ENCODE results near the gene DLX3.

DLX3 gene

DNA sequence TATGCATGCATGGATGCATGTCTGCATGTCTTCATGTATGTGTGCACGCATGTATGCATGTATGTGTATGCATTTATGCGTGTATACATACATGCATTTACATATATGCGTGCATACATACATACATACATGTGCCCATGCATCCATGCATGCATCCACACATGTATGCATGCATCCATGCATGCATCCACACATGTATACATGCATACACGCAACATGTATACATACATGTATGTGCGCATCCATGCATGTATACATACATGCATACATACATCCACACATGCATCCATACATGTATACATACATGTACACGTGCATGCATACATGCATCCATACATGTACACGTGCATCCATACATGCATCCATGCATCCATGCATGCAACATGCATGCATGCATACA is 29.8 kb upstream of the DLX3 start:
- DNase-seq, result no peak

DNA sequence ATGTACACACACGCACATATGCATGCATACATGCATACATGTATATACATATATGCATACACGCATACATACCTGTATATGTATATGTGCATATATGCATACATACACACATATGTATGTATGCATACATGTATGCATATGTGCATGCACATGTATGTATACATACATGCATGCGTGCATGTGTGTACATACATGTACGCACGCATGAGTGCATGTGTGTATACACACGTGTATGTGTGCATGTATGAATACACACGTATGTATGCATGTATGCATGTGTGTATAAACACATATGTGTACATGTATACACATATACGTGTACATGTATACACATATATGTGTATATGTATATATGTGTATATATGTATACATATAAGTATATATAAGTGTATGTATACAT is 28.5 kb upstream of the DLX3 start:
- DNase-seq, result no peak

DNA sequence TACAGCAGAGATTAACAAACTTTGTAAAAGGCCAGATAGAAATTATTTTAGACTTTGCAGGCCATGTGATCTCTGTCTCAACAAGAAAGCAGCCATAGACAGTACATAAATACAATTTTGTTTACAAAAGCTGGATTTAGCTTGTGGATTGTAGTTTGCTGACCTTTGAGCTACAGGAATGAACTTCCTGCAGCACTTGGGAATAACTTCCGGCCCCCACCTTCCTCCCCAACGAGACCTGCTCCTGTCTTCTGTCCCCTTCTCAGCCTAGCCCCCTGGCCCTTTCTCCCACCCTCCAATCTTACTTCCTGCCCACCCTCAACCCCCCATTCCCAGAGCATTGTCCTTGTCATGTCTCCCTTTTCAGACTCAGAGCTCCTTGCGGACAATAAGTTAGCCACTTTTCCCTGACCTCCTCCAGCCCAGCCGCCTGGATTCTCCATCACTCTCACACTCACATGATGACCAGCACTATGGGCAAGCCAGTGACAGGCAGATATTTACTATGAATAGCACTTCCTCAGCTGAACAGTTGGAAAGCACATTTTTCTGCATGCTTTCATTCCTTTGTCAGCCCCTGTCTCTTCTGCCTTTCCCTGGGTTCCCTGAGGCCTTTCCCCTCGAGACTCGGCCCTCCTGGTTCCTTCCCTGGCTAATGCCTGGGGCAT is 27.6 kb upstream of the DLX3 start:
- DNase-seq, result no peak

DNA sequence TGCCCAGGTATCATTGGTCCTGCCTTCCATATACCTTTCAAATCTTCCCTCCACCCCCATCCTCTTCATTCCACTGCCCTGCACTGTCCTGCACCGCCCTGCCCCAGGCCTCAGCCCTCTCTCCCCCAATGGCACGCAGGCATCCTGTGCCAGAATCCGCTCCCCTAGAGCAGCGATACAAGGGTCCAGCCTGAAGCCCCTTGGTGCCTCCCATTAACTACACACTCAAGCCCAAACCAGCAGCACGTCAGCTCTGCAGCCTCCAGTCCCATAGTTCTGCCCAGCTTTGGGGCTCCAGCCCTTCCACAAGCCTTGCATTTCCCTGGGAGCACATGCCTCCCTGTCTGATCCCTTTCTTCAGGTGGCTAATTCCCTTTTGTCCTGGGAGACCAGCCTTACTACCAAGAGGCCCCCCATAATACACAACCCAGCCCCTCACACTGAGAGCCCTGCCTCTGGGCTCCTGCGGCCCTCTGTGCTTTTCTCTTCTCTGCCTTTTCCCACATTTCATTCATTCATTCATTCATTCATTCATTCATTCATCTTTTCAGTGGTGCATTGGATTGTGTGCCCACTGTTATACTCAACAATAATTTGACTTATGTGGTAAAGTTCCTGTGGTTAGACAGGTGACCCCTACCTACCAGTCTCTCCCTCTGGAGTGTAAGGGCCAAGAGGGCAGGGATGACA is 26.8 kb upstream of the DLX3 start:
- DNase-seq, result no peak

DNA sequence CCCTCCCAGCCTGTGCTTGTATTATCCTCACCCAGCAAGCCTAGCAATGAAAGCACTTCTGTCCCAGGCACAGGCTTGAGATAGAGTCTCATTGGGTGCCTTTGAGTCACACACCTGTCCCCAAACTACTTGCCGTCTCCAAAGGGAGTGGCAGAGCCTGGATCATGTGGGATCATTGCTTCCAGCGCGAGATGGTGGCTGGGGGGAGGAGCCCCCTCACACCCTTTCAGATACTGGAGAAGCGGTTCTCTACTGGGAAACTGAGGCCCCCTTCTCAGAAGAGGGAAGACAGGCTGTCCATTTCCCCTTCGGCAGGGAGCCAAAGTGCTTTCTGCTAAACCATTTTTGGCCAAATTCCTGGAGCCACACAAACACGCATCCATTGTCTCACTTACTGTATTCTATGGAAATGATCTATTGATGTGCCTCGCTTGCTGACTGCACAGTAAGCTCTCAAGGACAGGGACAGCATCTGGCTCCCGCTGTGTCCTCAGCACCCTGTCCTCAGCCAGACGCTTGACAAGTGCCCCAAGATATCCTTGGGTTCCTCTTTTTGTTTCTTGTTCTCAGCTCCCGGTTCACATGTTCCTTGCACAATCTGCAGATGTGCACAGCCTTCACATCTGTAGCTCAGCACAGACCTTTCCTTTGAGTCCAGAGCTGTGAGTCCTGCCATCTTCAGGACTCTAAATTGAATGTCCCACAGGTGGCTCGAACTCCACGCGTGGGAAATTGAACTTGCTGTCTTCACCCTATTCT is 26.0 kb upstream of the DLX3 start:
- DNase-seq, result no peak

DNA sequence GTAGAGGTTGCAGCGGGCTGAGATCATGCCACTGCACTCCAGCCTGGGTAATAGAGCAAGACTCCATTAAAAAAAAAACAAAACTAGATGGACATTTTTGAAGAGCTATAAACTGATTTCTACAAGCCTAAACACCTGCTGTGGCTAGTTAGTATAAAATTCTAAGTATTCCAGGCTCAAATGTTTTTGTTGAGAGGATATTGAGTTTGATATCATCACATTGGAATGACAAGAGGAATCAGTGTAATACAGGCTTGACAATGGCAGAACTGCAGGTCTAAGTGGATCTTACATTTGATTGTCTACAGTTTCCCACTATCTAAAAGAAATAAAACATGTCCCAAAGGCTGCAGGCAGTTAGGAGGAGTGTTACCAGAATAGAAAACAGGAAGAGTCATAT is 23.9 kb upstream of the DLX3 start:
- no peak for DNase-seq

DNA sequence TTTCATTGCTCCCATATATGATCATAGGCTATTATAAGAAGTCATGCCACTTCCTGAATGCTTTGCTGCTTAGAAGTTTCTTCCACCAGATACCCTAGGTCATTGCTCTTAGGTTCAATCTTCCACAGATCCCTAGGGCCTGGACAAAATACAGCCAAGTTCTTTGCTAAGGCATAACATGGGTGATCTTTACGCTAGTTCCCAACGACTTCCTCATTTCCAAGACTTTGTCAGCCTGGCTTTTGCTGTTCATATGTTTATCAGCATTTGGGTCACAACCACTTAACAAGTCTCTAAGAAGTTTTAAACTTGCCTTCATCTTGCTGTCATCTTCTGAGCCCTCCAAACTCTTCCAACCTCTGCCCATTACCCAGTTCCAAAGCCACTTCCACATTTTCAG is 20.1 kb upstream of the DLX3 start:
- DNase-seq, result no peak

DNA sequence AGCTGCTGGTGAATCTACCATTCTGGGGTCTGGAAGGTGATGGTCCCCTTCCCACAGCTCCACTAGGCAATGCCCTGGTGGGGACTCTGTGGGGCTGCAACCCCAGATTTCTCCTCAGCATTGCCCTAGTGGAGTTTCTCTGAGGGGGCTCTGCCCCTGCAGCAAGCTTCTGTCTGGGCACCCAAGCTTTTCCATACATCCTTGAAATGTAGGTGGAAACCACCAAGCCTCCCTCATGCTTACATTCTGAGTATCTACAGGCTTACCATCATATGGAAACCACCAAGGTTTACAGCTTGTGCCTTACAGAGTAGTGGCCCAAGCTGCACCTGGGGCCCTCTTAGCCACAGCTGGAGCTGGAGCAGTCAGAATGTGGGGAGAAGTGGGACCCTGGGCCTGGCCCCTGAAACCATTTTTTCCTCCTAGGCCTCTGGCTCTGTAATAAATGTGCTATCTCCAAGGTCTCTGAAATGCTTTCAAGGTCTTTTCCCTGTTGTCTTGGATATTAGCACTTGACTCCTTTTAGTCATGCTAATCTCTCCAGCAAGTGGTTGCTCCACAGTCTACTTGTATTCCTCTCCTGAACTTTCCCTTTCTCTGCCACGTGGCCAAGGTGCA is 19.6 kb upstream of the DLX3 start:
- DNase-seq, result no peak

DNA sequence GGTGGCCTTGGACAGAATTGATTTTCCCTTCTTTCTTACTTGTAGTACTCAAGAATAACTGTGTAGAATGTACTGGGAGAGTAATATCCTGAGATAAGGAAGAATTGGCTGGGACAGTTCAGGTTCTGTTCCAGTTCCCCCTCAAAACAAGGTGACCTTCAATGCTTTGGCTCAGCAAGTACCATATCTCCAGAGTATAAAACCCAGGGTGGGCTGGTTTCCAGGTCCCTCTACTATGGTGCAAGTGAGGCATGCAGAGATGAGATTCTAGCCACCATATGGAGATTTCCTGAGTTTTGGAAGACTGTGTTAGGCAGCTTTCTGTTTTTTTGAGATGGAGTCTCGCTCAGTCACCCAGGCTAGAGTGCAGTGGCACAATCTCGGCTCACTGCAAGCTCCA is 18.1 kb upstream of the DLX3 start:
- DNase-seq, result no peak

DNA sequence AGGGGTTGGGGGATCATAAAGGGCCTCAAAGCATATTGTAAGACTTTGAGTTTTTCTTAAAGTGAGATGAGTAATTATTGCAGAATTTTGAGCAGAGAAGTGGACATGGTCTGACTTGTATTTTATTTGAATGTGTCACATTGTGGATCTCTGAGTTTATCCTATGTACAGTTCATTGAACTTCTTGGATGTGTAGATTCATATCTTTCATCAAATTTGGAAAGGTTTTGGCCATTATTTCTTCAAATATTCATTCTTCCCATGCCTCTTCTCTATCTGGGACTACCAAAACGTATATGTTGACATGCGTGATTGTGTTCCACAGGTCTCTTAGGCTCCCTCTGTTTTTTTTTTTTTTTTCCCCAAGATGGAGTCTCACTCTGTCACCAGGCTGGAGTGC is 14.3 kb upstream of the DLX3 start:
- no peak for DNase-seq

DNA sequence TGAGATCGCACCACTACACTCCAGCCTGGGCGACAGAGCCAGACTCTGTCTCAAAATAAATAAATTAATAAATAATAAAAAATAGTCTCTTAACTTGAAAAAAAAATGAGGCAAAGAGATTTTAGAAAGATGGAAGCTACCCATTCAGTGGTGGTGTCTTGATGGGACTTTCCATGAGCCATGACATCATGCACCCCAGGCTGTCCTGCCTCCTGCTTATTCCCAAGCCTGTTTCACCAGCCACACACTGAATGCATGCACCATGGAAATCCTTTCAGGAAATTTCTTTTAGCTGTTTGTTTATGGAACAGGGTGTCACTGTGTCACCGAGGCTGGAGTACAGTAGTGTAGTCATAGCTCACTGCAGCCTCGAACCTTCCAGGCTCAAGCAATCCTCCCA is 8.9 kb upstream of the DLX3 start:
- no peak for DNase-seq

DNA sequence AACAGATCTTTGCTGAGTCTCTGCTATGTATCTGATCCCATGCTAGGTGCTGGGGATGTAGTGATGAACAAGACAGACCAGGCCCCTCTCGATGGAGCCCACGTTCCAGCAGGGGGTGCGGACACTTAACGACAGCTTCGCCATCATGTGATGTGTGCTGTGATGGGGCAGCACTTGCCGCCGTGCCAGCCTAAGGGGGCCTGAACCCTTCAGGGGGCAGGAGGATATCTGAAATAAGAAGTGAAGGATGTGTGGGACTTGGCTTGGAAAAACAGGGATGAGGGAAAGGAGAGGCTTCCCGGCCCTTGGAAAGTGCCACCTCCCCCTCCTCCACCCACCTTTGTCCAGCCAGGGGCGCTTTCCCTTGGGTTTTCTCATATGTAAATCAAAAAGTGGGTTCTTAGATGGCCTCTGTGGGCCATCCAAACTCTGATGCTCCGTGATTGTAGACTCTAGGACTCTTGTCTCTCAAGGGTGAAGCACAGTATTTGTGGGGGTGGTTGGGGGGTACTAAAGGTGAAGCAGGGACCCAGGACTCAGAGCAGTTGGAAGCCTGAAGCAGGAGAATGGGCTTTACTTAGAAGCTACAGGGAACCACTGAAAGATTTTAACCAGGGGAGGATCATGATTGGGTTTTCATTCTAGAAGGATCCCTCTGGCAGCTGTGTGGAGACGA is 4.0 kb upstream of the DLX3 start:
- DNase-seq, result no peak

DNA sequence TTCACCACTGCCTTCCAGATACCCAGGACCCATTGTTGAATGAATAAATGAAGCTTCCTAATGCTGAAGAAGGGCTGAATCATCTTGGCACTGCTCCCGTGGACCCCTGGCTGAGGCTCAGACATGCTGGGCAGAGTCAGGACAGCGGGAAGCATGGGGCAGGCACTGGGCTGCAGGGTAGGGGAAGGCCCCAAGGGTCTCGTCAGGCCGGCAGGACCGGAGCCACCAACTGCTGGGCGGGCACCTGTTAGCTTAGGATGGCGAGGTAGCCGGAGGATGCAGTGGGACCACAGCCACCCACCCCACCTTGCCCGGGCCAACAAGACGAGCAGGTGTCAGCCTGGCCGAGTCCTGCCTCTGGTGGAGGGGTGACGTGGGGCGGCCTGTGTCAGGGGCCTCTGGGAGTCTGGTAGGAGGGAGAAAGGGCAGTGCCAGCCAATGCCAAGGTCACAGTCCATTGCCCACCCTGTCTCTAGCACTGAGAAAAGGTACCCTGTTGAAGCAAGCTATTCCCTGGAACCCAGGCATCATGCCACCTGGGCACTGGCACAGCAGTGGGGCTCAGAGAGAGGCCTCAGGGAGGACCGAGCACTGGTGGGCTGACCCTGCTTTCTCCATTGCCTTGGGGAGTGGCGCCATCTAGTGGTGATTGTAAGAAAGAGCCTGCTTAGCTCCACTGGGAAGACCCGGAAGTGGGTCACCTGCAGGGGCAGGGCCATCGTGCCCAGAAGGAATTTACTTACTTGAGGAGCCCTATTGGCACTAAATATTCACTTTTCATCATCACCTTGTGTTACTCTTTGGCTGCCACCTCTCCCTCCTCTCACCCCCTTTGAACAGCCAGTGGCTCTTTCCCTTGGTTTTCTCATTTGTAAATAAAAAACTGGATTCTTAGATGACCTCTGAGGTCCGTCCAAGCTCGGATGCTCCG is 3.0 kb upstream of the DLX3 start:
- peak in 43 of 56 donors; percentile 8 to 72 (median 41) for DNase-seq

DNA sequence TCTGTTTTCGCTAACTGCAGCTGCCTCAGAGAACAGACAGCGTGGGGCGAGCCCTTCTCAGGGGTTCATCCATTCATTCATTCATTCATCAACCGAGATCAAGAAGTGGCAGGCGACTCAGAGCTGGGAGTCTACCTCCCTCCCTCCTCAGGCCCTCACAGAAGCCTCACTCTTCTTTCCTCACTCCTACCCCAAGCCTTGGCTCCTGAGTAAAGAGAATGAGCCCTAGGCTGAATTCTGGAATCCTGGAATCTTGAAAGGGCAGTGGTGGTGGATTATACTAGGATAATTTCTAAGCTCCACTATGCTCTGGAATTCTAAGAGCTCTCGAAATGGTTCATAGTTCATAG is 2.3 kb upstream of the DLX3 start:
- DNase-seq, result no peak

DNA sequence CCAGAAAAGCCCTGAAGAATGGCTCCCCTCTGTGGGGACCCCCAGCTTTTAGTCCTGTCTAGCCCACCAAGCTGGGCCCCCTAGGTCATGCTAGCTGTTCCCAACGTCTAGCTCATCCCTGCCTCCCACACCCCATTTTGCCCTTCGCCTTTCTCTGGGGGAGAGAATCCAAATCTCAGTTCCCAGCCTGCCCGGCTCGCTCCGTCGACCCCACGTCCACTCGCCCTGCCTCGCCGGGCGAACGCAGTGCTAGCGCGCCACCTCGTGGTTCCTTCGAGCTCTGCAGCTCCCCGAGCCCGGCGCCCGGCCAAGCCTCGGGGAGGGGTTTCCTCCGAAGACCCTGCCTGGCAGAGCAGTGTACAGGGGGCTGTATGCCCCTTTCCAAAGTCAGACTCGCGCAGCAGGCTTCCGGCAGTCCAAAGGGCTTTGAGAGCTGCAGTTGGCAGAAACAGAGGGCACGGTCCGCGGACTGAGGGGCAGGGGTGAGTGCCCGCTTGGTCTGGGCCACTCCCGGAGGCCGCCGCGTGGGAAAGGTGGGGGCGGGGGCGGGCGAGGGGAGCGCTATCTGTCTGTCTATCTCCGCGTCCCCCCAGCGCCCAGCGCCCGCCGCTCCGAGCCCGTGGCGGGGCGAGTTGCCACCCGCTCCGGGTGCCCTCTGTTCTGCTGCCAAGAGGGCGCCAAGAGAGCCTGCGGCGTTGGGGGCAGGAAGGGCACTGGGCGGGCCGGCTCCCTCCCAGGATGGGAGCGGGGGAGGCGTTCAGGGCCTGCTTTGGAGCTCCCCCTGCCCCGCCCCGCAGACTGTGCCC is 1.7 kb upstream of the DLX3 start:
- peak in 12 of 56 donors; percentile 3 to 54 (median 8) for DNase-seq

DNA sequence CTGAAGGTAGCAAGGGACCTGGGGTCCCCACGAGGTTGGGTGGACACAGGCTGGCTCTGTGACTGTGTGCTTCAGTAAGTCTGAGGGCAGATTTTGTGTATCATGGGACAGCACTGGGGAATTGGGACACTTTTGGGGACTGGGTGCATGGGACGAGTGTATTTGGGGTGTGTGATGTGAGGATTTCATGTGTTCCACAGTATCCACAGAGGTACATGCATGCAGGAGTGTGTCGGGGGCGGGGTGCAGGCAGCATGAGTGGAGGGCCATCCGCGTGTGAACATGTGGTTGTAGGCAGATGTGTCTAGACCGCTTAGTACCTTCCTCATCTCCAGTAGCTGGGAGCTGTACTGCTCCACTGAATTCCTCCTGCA is 1.1 kb upstream of the DLX3 start:
- DNase-seq, result no peak

DNA sequence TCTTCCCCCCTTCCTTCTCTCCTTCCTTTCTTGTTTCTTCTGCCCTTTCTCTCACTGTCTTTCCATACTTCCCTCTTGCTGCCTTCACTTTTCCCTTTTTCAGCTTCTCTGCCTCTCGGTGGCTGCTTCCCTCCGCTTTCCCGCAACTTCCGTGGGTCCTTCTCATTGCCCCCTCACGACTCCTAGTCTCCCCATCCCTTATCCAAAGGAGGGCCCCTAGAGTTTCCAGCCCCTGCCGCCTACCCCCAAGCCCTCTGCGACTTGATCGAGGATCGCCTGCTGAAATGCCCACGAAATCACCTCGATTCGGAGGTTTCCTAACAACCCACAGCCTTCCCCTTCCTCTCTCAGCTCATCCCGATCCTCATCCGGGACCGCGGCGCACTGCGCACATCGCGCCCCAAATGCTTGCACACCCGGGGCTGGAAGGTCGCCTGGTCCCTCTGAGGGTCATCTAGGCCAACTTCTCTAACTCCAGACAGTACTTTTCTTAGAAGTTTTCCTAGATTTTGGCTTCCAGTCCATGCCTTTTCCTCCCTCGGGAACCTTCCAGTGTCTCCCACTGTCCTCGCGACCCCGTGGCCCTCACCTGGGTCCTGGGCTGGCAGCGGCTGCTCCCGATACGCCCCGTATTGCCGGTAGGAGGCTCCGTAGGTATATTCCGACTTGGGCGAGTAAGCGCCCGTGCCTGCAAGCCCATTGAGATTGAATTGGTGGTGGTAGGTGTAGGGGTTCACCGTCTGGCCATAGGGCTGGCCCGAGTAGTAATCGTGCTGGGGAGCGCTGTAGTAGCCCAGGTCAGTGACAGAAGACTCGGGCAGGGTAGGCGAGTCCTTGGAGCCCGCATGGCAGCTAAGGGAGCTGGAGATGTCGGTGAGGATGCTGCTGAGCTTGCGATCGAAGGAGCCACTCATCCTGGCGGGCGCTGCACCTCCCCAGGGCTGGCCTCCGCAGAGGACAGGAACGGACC is 654 bp downstream of the DLX3 start:
- DNase-seq, result no peak

DNA sequence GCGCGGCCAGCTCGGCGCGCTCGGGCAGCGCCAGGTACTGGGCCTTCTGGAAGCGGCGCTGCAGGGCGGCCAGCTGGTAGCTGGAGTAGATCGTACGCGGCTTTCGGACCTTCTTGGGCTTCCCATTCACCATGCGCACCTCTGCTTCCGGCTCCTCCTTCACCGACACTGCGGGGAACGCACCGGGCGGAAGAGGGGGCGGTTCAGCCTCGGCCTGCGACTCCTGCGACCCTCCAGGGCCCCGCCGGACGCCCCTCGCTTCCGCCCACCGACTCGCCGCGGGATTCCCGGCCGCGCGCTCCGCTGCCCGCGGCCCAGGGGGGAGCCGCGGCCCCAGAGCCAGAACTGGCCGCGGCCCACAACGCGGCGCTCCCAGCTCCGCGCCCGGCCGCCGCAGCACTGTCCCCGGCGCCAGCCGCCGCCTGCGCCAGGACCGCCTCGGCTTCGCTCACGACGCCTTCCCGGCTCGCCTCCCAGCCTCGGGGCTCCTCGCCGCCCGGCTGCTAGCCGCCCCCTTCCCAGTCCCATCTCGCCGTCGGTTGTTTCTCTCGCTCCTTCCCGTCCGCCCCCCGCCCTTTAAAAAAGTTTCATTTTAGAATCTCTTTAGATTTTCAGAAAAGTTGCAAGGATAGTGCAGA is 1.5 kb downstream of the DLX3 start:
- no peak for DNase-seq

Data from amygdala (tissue), 56 donors.